Fibroblast of villous mesenchyme (primary cell): Measurements from ENCODE around the gene DENND2A. TPM values are rescaled to one million over a fixed set of nuclear protein-coding genes. Genes with fewer than 3 reads are reported as not detected.

Experiments used
- DNase-seq: peaks from one replicate; pipeline ENCODE4 v3.0.0-alpha.2; 2010; ENCODE audit warnings: low read depth
- H3K4me3 ChIP-seq: 2 replicates; pipeline ENCODE4 v1.5.1; 2011; ENCODE audit warnings: low read depth, mild to moderate bottlenecking, low read length
- CTCF ChIP-seq: IDR thresholded peaks from 2 replicates; pipeline ENCODE4 v1.5.1; 2012; ENCODE audit warnings: low read depth, mild to moderate bottlenecking, low read length; ENCODE audit not compliant: insufficient read depth
- total RNA-seq: library from RNA; depleted of rRNA; stranded (reverse); fragments of >200 nt; gene quantifications from 2 replicates; pipeline ENCODE4 v1.2.3, GENCODE V29; 2012

The DENND2A gene
- total RNA-seq, 1 donor: 25.5 TPM

- no peak overlapping the region for H3K4me3 ChIP-seq
- no peak for DNase-seq
- TF ChIP-seq CTCF: no peak
Observed at GRCh38 chr7:140587243-140587642, 53.4 kb downstream of the DENND2A start.

- H3K4me3 ChIP-seq: no peak overlapping the region
- DNase-seq: no peak
- TF ChIP-seq CTCF: no peak
Observed at GRCh38 chr7:140586516-140586915, 54.1 kb downstream of the DENND2A start.

GRCh38 chr7:140585333-140585732 is 55.3 kb downstream of the DENND2A start:
- no peak for TF ChIP-seq CTCF
- no peak overlapping the region for H3K4me3 ChIP-seq
- no peak for DNase-seq

GRCh38 chr7:140584195-140584851 is 56.3 kb downstream of the DENND2A start:
- TF ChIP-seq CTCF: no peak
- DNase-seq: no peak

GRCh38 chr7:140581411-140581810 is 59.2 kb downstream of the DENND2A start:
- DNase-seq: no peak
- H3K4me3 ChIP-seq: no peak overlapping the region
- no peak for TF ChIP-seq CTCF

More at GRCh38 chr7:140584195-140584851, 56.3 kb downstream of the DENND2A start:
- H3K4me3 ChIP-seq: no peak overlapping the region

- DNase-seq: no peak
- no peak for TF ChIP-seq CTCF
- no peak overlapping the region for H3K4me3 ChIP-seq
Observed at GRCh38 chr7:140577651-140578050, 63.0 kb downstream of the DENND2A start.

GRCh38 chr7:140576589-140576988 is 64.0 kb downstream of the DENND2A start:
- no peak for DNase-seq
- H3K4me3 ChIP-seq: no peak overlapping the region
- no peak for TF ChIP-seq CTCF
